GM13977 (cell line): ENCODE measurements around the gene PRKAG2.
A peak's percentile ranks its signal among the peaks of the same experiment; 100 is the strongest.

Experiments used
- DNase-seq: peaks from one replicate; pipeline ENCODE4 v3.0.0; 2012; ENCODE audit warnings: low spot score
- CTCF ChIP-seq: IDR thresholded peaks from 2 replicates; pipeline ENCODE4 v1.5.1; 2012; ENCODE audit warnings: mild to moderate bottlenecking, control low read depth; ENCODE audit not compliant: insufficient read depth; ENCODE audit errors: extremely low read depth, missing control alignments
- in situ Hi-C: fragments of 300-500 bp; cut with MboI; formaldehyde crosslinking; loops from one replicate; pipeline ENCODE4 v1.12.0; 2022; ENCODE audit warnings: low sequenced_read_pairs, low pct_unique_long_range_greater_than_20kb, mixed read lengths, inconsistent platforms; ENCODE audit not compliant: unreplicated experiment

PRKAG2 gene

GRCh38 chr7:151611878-151612277, 265.0 kb downstream of the PRKAG2 start:
- in situ Hi-C loops: no loop called here
- TF ChIP-seq CTCF: no peak
- no peak for DNase-seq

GRCh38 chr7:151611041-151611440, 265.9 kb downstream of the PRKAG2 start:
- in situ Hi-C loops: no loop called here
- no peak for DNase-seq
- TF ChIP-seq CTCF: no peak

GRCh38 chr7:151608031-151608551, 268.8 kb downstream of the PRKAG2 start:
- in situ Hi-C loops: no loop called here
- TF ChIP-seq CTCF: peak; percentile 6
- DNase-seq: no peak

- in situ Hi-C loops: no loop called here
- no peak for TF ChIP-seq CTCF
- DNase-seq: no peak
These were observed 269.4 kb downstream of the PRKAG2 start for GRCh38 chr7:151607464-151607867.

- DNase-seq: no peak
- in situ Hi-C loops: no loop called here
These were observed 273.0 kb downstream of the PRKAG2 start for GRCh38 chr7:151603951-151604350.

GRCh38 chr7:151601521-151602305, 275.2 kb downstream of the PRKAG2 start:
- in situ Hi-C loops: no loop called here
- no peak for DNase-seq
- TF ChIP-seq CTCF: no peak

More at GRCh38 chr7:151603951-151604350, 273.0 kb downstream of the PRKAG2 start:
- TF ChIP-seq CTCF: no peak
